ENCODE results near the gene DVL2.

DNA sequence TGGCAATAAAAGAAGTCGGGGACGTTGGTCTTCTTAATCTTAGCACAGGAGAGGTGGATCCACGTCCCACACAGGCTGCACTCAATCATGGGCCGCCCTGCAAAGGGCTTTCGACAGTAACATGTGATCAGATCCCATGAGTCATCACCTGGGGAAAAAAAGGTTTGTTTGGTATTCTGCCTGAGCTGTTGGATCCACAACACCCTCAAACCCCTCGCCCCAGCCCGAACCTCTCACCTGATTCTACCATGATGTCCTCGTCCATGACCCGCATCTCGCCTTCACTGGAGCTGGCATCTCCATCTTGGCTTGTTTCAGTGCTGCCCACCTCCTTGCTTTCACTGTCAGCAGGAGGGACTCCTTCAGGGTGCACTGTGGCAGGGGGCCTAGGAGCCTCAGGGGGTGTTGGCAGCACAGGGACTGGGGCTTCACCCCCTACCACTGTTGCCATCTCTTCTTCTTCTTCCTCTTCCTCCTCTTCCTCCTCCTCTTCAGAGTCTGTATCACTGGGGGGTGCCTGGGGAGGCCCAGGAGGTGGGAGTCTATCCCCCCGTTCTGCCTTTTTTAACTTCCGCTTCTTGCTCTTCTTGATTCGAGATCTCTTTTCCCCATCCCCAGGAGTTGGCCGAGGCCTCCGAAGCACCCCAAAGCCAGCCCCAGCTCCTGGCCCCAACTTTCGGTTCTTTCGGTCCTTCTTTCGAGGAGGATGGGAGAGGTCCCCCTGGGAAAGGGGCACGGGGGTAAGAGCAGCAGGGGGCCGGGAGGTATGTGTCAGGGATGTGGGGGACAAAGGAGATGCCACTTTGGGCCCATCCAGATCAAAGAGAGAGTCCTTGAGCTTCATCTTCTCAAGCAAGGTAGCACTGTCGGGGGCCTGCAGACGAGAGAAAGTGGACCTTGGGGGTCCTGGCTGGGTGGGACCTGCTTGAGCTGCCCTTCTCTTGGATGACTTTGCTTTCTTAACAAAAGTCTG, 1.7 kb upstream of the DVL2 start:
- peak in 1 of 2 donors; percentile 52 for TF ChIP-seq POLR2A (IDR thresholded peaks at IDR 0.05)
- TF ChIP-seq, protein P1, sequence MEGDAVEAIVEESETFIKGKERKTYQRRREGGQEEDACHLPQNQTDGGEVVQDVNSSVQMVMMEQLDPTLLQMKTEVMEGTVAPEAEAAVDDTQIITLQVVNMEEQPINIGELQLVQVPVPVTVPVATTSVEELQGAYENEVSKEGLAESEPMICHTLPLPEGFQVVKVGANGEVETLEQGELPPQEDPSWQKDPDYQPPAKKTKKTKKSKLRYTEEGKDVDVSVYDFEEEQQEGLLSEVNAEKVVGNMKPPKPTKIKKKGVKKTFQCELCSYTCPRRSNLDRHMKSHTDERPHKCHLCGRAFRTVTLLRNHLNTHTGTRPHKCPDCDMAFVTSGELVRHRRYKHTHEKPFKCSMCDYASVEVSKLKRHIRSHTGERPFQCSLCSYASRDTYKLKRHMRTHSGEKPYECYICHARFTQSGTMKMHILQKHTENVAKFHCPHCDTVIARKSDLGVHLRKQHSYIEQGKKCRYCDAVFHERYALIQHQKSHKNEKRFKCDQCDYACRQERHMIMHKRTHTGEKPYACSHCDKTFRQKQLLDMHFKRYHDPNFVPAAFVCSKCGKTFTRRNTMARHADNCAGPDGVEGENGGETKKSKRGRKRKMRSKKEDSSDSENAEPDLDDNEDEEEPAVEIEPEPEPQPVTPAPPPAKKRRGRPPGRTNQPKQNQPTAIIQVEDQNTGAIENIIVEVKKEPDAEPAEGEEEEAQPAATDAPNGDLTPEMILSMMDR (IDR thresholded peaks at IDR 0.05) = no peak
